HG02852 (cell line): ENCODE results near the gene ESPL1.

Source experiments
- ATAC-seq: cut with Tn5 transposase; IDR thresholded peaks from one replicate; pipeline ENCODE4 v1.9.1; 2021; ENCODE audit warnings: mild to moderate bottlenecking, moderate library complexity; ENCODE audit not compliant: unreplicated experiment

The ESPL1 gene

DNA sequence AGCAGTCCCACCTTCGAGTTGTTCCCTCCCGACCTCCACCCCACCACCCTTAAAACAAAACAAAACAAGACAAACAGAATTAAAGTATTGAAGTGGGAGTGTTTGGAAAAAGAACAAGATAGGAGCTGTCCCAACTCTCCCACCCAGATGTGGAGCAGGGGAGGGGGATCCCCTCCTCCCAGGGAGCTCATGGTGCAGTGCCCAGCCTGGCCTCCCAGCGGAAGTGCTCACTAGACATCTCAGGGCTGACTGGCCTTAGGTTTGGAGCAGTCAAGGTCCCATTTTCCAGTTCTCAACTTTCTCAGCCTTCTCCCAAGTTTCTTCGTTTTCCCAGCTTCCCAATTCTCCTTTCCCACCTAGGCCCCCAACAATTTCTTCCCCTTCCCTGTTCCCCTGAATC lies 65.2 kb downstream of the ESPL1 start:
- no peak for ATAC-seq

GRCh38 chr12:53333845-53334244 lies 65.7 kb downstream of the ESPL1 start:
- no peak for ATAC-seq

- ATAC-seq: no peak
Measured at GRCh38 chr12:53334822-53335221, 66.7 kb downstream of the ESPL1 start.

- ATAC-seq: no peak
Measured at GRCh38 chr12:53336181-53336681, 68.1 kb downstream of the ESPL1 start, which contains the start of gene SP7. SP7 (minus strand) TSS chr12:53336354; CDS start chr12:53335646, 708 bp downstream.

GRCh38 chr12:53338017-53338416 lies 69.9 kb downstream of the ESPL1 start:
- no peak for ATAC-seq

DNA sequence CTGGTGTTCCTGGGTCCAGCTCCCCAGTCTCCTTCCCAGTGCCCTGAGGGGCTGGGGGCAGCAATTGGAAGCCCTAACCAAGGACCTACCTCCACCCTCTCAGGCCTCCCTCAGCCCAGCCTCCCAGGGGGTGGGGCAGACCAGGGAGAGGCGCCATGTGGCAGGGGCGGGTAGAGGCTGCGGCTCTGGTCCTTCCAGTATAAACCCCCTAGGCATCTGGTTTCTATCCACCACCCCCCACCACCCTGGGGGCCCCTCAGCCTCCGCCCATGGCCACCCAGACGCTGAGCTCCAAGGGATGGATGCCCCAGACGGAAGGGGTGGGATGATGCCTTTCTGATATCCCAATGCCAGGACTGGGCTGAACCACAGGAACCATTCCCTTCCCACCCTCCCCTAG lies 70.8 kb downstream of the ESPL1 start:
- ATAC-seq: no peak

DNA sequence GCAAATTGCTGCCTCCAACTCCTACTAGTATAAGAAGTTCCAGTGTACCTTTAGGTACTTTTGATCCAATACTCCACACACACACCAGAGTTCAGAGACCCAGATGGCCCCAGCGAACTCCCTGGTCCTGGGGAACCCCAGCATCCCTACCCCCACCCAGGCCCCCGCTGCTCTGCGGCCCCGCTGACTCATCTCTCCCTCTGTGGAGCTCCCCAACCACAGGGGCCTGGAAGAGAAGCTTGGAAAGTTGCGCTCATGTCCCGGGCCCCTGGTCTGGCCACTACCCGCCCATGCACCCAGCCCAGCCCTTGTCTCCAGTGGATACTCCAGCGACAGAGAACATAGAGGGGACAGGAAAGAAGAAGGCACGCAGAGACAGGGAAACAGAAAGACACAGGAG lies 72.3 kb downstream of the ESPL1 start:
- ATAC-seq: no peak
